KMS-11 (cell line): ENCODE results near the gene CASTOR1.

Experiments used
- H2AFZ ChIP-seq: fragments of 200-600 bp; sonication (generic); 2 replicates; pipeline ENCODE4 v1.6.1; 2016; ENCODE audit warnings: antibody characterized with exemption, mixed run types, low read depth
- H3K27ac ChIP-seq: fragments of 200-600 bp; sonication (generic); 2 replicates; pipeline ENCODE4 v1.6.1; 2016; ENCODE audit warnings: mild to moderate bottlenecking, mixed run types
- H3K27me3 ChIP-seq: fragments of 200-600 bp; sonication (generic); 2 replicates; pipeline ENCODE4 v1.6.1; 2017; ENCODE audit warnings: mild to moderate bottlenecking, low read depth, mixed run types, moderate library complexity; ENCODE audit not compliant: insufficient read depth
- H3K36me3 ChIP-seq: fragments of 200-600 bp; sonication (generic); 2 replicates; pipeline ENCODE4 v1.6.1; 2017; ENCODE audit warnings: mild to moderate bottlenecking, mixed run types; ENCODE audit not compliant: insufficient read depth
- H3K4me1 ChIP-seq: fragments of 200-600 bp; sonication (generic); 2 replicates; pipeline ENCODE4 v1.6.1; 2016; ENCODE audit warnings: mild to moderate bottlenecking, low read depth, mixed run types; ENCODE audit not compliant: poor library complexity, severe bottlenecking
- H3K4me2 ChIP-seq: fragments of 200-600 bp; sonication (generic); 2 replicates; pipeline ENCODE4 v1.7.0; 2016; ENCODE audit warnings: mild to moderate bottlenecking, mixed run types
- H3K4me3 ChIP-seq: fragments of 200-600 bp; sonication (generic); IDR thresholded peaks from 2 replicates; pipeline ENCODE4 v1.6.1; 2017; ENCODE audit warnings: low read depth, low read length, mixed read lengths; ENCODE audit not compliant: insufficient read depth
- H3K79me2 ChIP-seq: fragments of 200-600 bp; sonication (generic); 2 replicates; pipeline ENCODE4 v1.6.1; 2016; ENCODE audit warnings: low read depth, mixed run types; ENCODE audit not compliant: insufficient read depth
- H3K9ac ChIP-seq: fragments of 200-600 bp; sonication (generic); 2 replicates; pipeline ENCODE4 v1.6.1; 2016; ENCODE audit warnings: mild to moderate bottlenecking, mixed run types
- H4K20me1 ChIP-seq: fragments of 200-600 bp; sonication (generic); 2 replicates; pipeline ENCODE4 v1.6.1; 2016; ENCODE audit warnings: mild to moderate bottlenecking, mixed run types; ENCODE audit not compliant: insufficient read depth
- CTCF ChIP-seq: fragments of 200-600 bp; sonication (generic); conservative IDR thresholded peaks from 2 replicates; pipeline ENCODE4 v1.6.1; 2017; ENCODE audit warnings: low read depth, mild to moderate bottlenecking, antibody characterized with exemption, low read length, moderate library complexity, mixed read lengths

The CASTOR1 gene

DNA sequence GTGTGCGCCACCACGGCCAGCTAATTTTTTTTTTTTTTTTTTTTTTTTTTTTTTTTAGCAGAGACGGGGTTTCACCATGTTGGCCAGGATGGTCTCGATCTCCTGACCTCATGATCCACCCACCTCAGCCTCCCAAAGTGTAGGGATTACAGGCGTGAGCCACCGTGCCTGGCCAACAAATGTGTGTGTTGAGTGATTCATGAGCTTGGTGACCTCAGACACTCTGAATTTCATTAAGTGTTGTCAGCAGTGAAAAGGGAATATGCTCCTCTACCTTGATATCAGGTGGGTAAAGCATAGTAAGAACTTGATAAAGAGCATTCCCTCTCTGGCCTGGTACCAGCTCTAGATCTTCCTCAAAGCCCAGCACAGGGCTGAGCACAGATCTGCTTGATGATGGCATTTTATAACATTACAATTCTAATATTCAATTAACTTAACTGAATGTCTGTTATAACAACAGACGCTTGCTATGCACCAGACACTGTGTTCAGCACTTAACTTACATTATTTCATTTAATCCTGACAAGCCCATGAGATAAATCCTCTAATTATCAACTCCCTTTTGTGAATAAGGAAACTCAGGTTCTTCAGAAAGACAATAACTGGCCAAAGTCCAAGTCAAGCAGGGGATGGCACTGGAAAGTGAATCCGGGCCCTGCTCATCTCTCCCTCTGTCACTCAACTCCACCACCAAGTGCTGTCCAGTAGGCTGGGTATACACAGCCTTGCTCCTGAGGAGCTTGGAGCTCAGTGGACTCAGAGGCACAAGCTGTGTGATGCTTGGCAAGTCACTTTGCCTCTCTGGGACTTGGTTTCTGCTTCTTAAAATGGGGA is 24.4 kb upstream of the CASTOR1 start:
- no peak overlapping the region for H3K9ac ChIP-seq
- no peak overlapping the region for H2AFZ ChIP-seq
- no peak overlapping the region for H3K4me2 ChIP-seq
- no peaks in the 10 kb centered on the region for H4K20me1 ChIP-seq
- H3K36me3 ChIP-seq: no peaks in the 10 kb centered on the region
- no peak overlapping the region for H3K27ac ChIP-seq
- peaks cover 83% of the 10 kb centered on the region for H3K4me1 ChIP-seq
- H3K27me3 ChIP-seq: no peaks in the 10 kb centered on the region
- no peak overlapping the region for H3K4me3 ChIP-seq
- peaks cover 46% of the 10 kb centered on the region; the same call in 1 of the 2 replicates for H3K79me2 ChIP-seq
- no peak for TF ChIP-seq CTCF

DNA sequence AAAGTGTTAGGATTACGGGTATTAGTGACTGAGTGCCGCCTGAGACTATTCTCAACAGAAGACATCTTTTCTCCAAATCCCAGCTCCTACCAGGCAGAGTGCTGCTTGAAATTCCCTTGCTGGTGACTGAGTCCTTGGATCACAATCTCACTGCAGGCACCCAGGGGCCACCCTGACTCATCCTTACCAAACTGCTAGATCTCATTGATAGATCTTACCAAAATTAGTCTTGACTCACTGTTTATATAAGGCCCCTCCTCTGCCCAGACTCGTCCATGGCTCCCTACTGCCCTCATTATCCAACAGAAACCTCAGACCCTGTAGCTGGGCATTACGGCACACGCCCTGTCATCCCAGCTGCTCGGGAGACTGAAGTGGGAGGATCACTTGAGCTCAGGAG is 22.7 kb upstream of the CASTOR1 start:
- Histone ChIP-seq H3K27ac (peak overlapping the region; percentile 88), H3K27me3 (no peaks in the 10 kb centered on the region), H2AFZ (no peak overlapping the region), H3K4me1 (peaks cover 94% of the 10 kb centered on the region), H3K4me2 (peak overlapping the region; percentile 95; the same call in 1 of the 2 replicates), H3K36me3 (no peaks in the 10 kb centered on the region), H3K79me2 (peaks cover 53% of the 10 kb centered on the region; the same call in 1 of the 2 replicates), H3K9ac (no peak overlapping the region), H4K20me1 (no peaks in the 10 kb centered on the region), H3K4me3 (no peak overlapping the region)
- no peak for TF ChIP-seq CTCF

GRCh38 chr22:30310881-30311771 is 21.8 kb upstream of the CASTOR1 start:
- Histone ChIP-seq H4K20me1 (no peaks in the 10 kb centered on the region), H3K27me3 (no peaks in the 10 kb centered on the region), H3K79me2 (peaks cover 60% of the 10 kb centered on the region; the same call in 1 of the 2 replicates), H2AFZ (no peak overlapping the region), H3K4me3 (no peak overlapping the region), H3K4me1 (peaks cover 97% of the 10 kb centered on the region), H3K4me2 (peak overlapping the region; percentile 95), H3K36me3 (no peaks in the 10 kb centered on the region), H3K9ac (peak overlapping the region; percentile 33; the same call in 1 of the 2 replicates), H3K27ac (peak overlapping the region; percentile 88)
- no peak for TF ChIP-seq CTCF

GRCh38 chr22:30309951-30310741 is 20.8 kb upstream of the CASTOR1 start:
- Histone ChIP-seq H3K9ac (peak overlapping the region; percentile 33; the same call in 1 of the 2 replicates), H3K36me3 (no peaks in the 10 kb centered on the region), H3K4me3 (no peak overlapping the region), H4K20me1 (no peaks in the 10 kb centered on the region), H3K4me2 (peak overlapping the region; percentile 95), H3K27me3 (no peaks in the 10 kb centered on the region), H2AFZ (no peak overlapping the region), H3K4me1 (peaks cover 97% of the 10 kb centered on the region), H3K79me2 (peaks cover 50% of the 10 kb centered on the region; the same call in 1 of the 2 replicates), H3K27ac (peak overlapping the region; percentile 88)
- no peak for TF ChIP-seq CTCF
